SK-N-MC (cell line): ENCODE results near the gene SHISAL1.

Experiments
- EZH2 ChIP-seq: fragments of 200-600 bp; sonication (generic); IDR thresholded peaks from one replicate; pipeline ENCODE4 v1.6.1; 2017; ENCODE audit warnings: antibody characterized with exemption
- POLR2AphosphoS5 ChIP-seq: IDR thresholded peaks from 2 replicates; pipeline ENCODE4 v1.6.1; 2012; ENCODE audit warnings: mild to moderate bottlenecking, low read depth, low read length, borderline replicate concordance

DNA sequence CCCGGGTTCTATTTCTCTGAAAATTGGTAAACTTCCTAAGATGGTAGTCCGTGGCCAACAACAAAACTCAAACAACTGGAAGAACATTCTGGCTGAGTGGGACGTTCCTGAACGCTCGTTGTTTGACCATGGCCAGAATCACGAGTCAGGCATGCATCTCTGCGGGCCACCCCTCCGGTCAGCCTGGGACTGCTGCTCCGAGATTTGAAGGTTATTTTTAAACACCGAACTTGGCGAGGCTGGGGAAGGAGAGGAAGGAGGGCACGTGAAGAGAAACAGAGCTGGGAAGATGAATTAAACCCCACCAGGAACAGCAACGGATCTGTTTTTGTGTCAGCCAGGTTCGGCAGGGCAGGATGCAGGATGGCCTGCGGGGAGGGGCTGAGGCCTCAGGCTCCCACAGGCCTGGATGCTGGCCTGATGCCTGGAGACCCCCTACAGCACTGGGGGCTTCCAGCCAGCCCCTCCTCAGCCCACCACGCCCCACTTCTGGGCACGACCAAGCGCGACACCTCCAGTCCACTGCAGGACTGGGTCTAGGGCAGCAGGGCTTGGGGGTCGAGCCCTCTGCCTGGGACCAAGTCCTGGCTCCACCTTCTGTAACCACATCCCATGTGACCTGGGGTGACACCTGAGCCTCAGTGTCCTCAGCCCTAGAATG, 5.1 kb downstream of the SHISAL1 start:
- TF ChIP-seq EZH2 (no peak), POLR2AphosphoS5 (no peak)
